Femur (tissue), 1 donor: ENCODE results near the gene MRPL43.

Experiments
- DNase-seq: peaks from one replicate; pipeline ENCODE4 v3.0.0-alpha.2; 2017

The MRPL43 gene

GRCh38 chr10:101018600-101019439, 31.5 kb upstream of the MRPL43 start:
- DNase-seq: peak; percentile 83

- peak; percentile 24 for DNase-seq
Observed at GRCh38 chr10:101018118-101018599, 30.9 kb upstream of the MRPL43 start.

GRCh38 chr10:101016814-101017213, 29.5 kb upstream of the MRPL43 start:
- DNase-seq: peak; percentile 14

- peak; percentile 18 for DNase-seq
Observed at GRCh38 chr10:101015582-101015973, 28.3 kb upstream of the MRPL43 start.

- peak; percentile 24 for DNase-seq
Observed at GRCh38 chr10:101014966-101015581, 27.8 kb upstream of the MRPL43 start.

GRCh38 chr10:101014230-101014884, 27.1 kb upstream of the MRPL43 start:
- DNase-seq: peak; percentile 86

GRCh38 chr10:101013365-101013825, 26.1 kb upstream of the MRPL43 start:
- DNase-seq: peak; percentile 17

GRCh38 chr10:101012525-101013364, 25.4 kb upstream of the MRPL43 start:
- peak; percentile 88 for DNase-seq

- peak; percentile 20 for DNase-seq
Observed at GRCh38 chr10:101011517-101012423, 24.5 kb upstream of the MRPL43 start.

- DNase-seq: peak; percentile 11
Observed at GRCh38 chr10:101010329-101010728, 23.0 kb upstream of the MRPL43 start.

GRCh38 chr10:101008823-101009423, 21.6 kb upstream of the MRPL43 start:
- DNase-seq: no peak

GRCh38 chr10:101007915-101008822, 20.9 kb upstream of the MRPL43 start:
- DNase-seq: no peak

GRCh38 chr10:101007099-101007711, 19.9 kb upstream of the MRPL43 start:
- DNase-seq: peak; percentile 60

GRCh38 chr10:101006593-101007098, 19.3 kb upstream of the MRPL43 start:
- peak; percentile 74 for DNase-seq

GRCh38 chr10:101005869-101006567, 18.7 kb upstream of the MRPL43 start:
- no peak for DNase-seq

- DNase-seq: peak; percentile 18
Observed at GRCh38 chr10:101005361-101005760, 18.1 kb upstream of the MRPL43 start.

GRCh38 chr10:101003639-101004206, 16.4 kb upstream of the MRPL43 start:
- DNase-seq: peak; percentile 12

- DNase-seq: no peak
Observed at GRCh38 chr10:101002456-101002855, 15.2 kb upstream of the MRPL43 start.
